HEK293 (cell line): ENCODE measurements around the gene GMEB1.
"Not testable (repeated sequence)": the region's sequence is repeated elsewhere in the genome, so short reads cannot be mapped to it uniquely, and the experiment has no call there.

ENCODE experiments used
- CTCF ChIA-PET: fragments of 350-600 bp; formaldehyde crosslinking; extraction: SDS; loops from one replicate; lab custom pipeline; 2021; ENCODE audit warnings: antibody characterized with exemption; lab: Yijun Ruan, JAX
- POLR2A ChIA-PET: fragments of 300-600 bp; formaldehyde crosslinking; extraction: SDS; loops from one replicate; lab custom pipeline; 2020; ENCODE audit warnings: antibody characterized with exemption, inconsistent platforms; lab: Yijun Ruan, JAX
- H3K27ac ChIP-seq: fragments of 200-500 bp; sonication (Bioruptor generic); 2 replicates; pipeline ENCODE4 v1.5.1; 2014; ENCODE audit warnings: low read depth, low read length, control low read depth, inconsistent platforms; ENCODE audit errors: extremely low read depth
- H3K36me3 ChIP-seq, 2 experiments: fragments of 200-500 bp in 1 of 2; sonication (Bioruptor generic) in 1 of 2; 1 replicate in 1 of 2; 2 replicates in 1 of 2; pipeline ENCODE4 v1.5.1; 2014 to 2017; ENCODE audit warnings: inconsistent platforms in 2 of 2, low read length in 2 of 2; ENCODE audit not compliant: control insufficient read depth in 2 of 2, insufficient read depth in 1 of 2
- H3K4me1 ChIP-seq: fragments of 200-500 bp; sonication (Bioruptor generic); 2 replicates; pipeline ENCODE4 v1.5.1; 2014; ENCODE audit warnings: mild to moderate bottlenecking, low read length, inconsistent platforms; ENCODE audit not compliant: control insufficient read depth, insufficient read depth
- H3K4me3 ChIP-seq: 2 replicates; pipeline ENCODE4 v1.5.1; 2011; ENCODE audit warnings: low read depth, mild to moderate bottlenecking, control low read depth, low read length, moderate library complexity
- H3K9me3 ChIP-seq: fragments of 200-500 bp; sonication (Bioruptor generic); 2 replicates; pipeline ENCODE4 v1.5.1; 2014; ENCODE audit warnings: low read depth, low read length, inconsistent platforms; ENCODE audit not compliant: control insufficient read depth, insufficient read depth
- BCL11B ChIP-seq: fragments of 450-650 bp; formaldehyde crosslinking; IDR thresholded peaks from 2 replicates; pipeline ENCODE4 v1.5.1; 2016; ENCODE audit warnings: low read depth, missing biosample characterization, missing genetic modification characterization
- KLF16 ChIP-seq: fragments of 450-650 bp; formaldehyde crosslinking; IDR thresholded peaks from 2 replicates; pipeline ENCODE4 v1.5.1; 2017; ENCODE audit warnings: missing biosample characterization, missing genetic modification characterization
- KLF7 ChIP-seq: fragments of 450-650 bp; formaldehyde crosslinking; IDR thresholded peaks from 2 replicates; pipeline ENCODE4 v1.5.1; 2016; ENCODE audit warnings: missing biosample characterization, missing genetic modification characterization, borderline replicate concordance
- MYNN ChIP-seq: fragments of 450-650 bp; formaldehyde crosslinking; IDR thresholded peaks from 2 replicates; pipeline ENCODE4 v1.5.1; 2016; ENCODE audit warnings: missing biosample characterization, missing genetic modification characterization, borderline replicate concordance
- OVOL3 ChIP-seq: fragments of 450-650 bp; formaldehyde crosslinking; IDR thresholded peaks from 2 replicates; pipeline ENCODE4 v1.5.1; 2016; ENCODE audit warnings: missing biosample characterization, missing genetic modification characterization
- TRIM28 ChIP-seq: IDR thresholded peaks from 2 replicates; pipeline ENCODE4 v1.6.1; 2011; ENCODE audit warnings: low read length, control low read depth, borderline replicate concordance
- YY2 ChIP-seq: fragments of 450-650 bp; formaldehyde crosslinking; IDR thresholded peaks from 2 replicates; pipeline ENCODE4 v1.5.1; 2016; ENCODE audit warnings: missing biosample characterization, missing genetic modification characterization
- ZFHX2 ChIP-seq: fragments of 450-650 bp; formaldehyde crosslinking; conservative IDR thresholded peaks from 2 replicates; pipeline ENCODE4 v1.5.1; 2016; ENCODE audit warnings: missing biosample characterization, missing genetic modification characterization
- ZNF114 ChIP-seq: fragments of 450-650 bp; formaldehyde crosslinking; IDR thresholded peaks from 2 replicates; pipeline ENCODE4 v1.5.0; 2017; ENCODE audit warnings: missing biosample characterization, missing genetic modification characterization
- ZNF221 ChIP-seq: fragments of 450-650 bp; formaldehyde crosslinking; IDR thresholded peaks from 2 replicates; pipeline ENCODE4 v1.5.1; 2017; ENCODE audit warnings: missing biosample characterization, missing genetic modification characterization, borderline replicate concordance
- ZNF555 ChIP-seq: fragments of 450-650 bp; formaldehyde crosslinking; conservative IDR thresholded peaks from 2 replicates; pipeline ENCODE4 v1.5.1; 2017; ENCODE audit warnings: missing biosample characterization, mild to moderate bottlenecking, missing genetic modification characterization, inconsistent platforms
- ZNF792 ChIP-seq: fragments of 450-650 bp; formaldehyde crosslinking; IDR thresholded peaks from 2 replicates; pipeline ENCODE4 v1.5.1; 2016; ENCODE audit warnings: missing biosample characterization, missing genetic modification characterization
- TF ChIP-seq, protein P1 (sequence below): fragments of 450-650 bp; formaldehyde crosslinking; IDR thresholded peaks from 2 replicates; pipeline ENCODE4 v1.5.1; 2016; ENCODE audit warnings: missing biosample characterization, missing genetic modification characterization
- TF ChIP-seq, protein P2 (sequence below): fragments of 450-650 bp; formaldehyde crosslinking; IDR thresholded peaks from 2 replicates; pipeline ENCODE4 v1.5.1; 2017; ENCODE audit warnings: missing biosample characterization, missing genetic modification characterization

Gene GMEB1

DNA sequence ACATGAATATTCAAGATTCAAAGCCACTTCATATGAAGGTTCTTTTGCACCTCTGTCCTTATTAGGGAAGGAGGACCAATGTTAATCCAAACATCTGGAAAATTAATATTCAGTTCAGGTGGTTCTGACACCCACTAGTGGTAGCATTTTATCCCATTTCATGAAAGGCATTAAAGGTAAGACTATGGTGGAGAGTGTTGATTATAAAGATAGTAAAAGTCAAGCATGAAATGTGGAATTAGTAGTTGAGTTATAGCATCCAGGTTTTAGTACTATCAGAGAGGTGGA lies 50.7 kb downstream of the GMEB1 start (continued):
- TF ChIP-seq, protein P1, sequence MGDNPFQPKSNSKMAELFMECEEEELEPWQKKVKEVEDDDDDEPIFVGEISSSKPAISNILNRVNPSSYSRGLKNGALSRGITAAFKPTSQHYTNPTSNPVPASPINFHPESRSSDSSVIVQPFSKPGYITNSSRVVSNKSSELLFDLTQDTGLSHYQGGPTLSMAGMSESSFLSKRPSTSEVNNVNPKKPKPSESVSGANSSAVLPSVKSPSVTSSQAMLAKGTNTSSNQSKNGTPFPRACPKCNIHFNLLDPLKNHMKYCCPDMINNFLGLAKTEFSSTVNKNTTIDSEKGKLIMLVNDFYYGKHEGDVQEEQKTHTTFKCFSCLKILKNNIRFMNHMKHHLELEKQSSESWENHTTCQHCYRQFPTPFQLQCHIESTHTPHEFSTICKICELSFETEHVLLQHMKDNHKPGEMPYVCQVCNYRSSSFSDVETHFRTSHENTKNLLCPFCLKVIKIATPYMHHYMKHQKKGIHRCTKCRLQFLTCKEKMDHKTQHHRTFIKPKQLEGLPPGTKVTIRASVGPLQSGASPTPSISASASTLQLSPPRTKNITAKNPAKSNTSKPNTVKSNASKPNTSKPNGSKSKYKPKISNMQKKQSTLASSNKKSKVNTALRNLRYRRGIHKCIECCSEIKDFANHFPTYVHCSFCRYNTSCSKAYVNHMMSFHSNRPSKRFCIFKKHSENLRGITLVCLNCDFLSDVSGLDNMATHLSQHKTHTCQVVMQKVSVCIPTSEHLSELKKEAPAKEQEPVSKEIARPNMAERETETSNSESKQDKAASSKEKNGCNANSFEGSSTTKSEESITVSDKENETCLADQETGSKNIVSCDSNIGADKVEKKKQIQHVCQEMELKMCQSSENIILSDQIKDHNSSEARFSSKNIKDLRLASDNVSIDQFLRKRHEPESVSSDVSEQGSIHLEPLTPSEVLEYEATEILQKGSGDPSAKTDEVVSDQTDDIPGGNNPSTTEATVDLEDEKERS (tag by site-specific recombination), result no peak
- TF ChIP-seq ZNF555 (tag by site-specific recombination) (no peak), ZNF114 (tag by site-specific recombination) (no peak), BCL11B (tag by site-specific recombination) (no peak), OVOL3 (tag by site-specific recombination) (no peak), YY2 (no peak), ZNF221 (no peak), KLF16 (tag by site-specific recombination) (no peak)
- TF ChIP-seq, protein P2, sequence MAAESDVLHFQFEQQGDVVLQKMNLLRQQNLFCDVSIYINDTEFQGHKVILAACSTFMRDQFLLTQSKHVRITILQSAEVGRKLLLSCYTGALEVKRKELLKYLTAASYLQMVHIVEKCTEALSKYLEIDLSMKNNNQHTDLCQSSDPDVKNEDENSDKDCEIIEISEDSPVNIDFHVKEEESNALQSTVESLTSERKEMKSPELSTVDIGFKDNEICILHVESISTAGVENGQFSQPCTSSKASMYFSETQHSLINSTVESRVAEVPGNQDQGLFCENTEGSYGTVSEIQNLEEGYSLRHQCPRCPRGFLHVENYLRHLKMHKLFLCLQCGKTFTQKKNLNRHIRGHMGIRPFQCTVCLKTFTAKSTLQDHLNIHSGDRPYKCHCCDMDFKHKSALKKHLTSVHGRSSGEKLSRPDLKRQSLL, result no peak

- Histone ChIP-seq H3K36me3 (no peaks in the 10 kb centered on the region; a peak in 1 of 3 replicates), H3K27ac (no peak overlapping the region), H3K9me3 (no peaks in the 10 kb centered on the region), H3K4me3 (no peak overlapping the region), H3K4me1 (no peaks in the 10 kb centered on the region)
- ChIA-PET CTCF (no interaction called here), POLR2A (no interaction called here)
- TF ChIP-seq ZFHX2, result no peak
- no peak for TF ChIP-seq MYNN
- no peak for TF ChIP-seq TRIM28
- no peak for TF ChIP-seq ZNF792
- no peak for TF ChIP-seq KLF7 (tag by site-specific recombination)
Observed at GRCh38 chr1:28720376-28720775, 51.8 kb downstream of the GMEB1 start.

DNA sequence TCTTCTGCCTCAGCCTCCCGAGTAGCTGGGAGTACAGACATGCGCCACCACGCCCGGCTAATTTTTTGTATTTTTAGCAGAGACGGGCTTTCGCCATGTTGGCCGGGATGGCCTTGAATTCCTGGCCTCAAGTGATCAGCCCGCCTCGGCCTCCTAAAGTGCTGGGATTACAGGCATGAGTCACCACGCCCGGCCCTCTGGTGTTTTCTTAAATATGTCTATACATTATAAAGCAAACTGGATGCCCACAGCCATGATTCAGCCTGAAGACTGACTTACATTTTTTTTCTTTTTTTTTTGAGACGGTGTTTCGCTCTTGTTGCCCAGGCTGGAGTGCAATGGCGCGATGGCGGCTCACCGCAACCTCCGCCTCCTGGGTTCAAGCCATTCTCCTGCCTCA lies 53.3 kb downstream of the GMEB1 start:
- H3K4me1 ChIP-seq, H3K4me3 ChIP-seq, H3K27ac ChIP-seq, H3K36me3 ChIP-seq, H3K9me3 ChIP-seq: not testable (repeated sequence)
- ChIA-PET POLR2A (interaction anchor here (1.8 kb wide), 1 partner anchor 15 kb away, joined by 8 read pairs; the partner anchor contains the start of gene YTHDF2), CTCF (interaction anchor here (0.6 to 2.4 kb wide), 2 partner anchors 15 to 695 kb away, joined by 3 to 12 read pairs; partner anchors contain the start of gene YTHDF2)

GRCh38 chr1:28725365-28725764 lies 56.8 kb downstream of the GMEB1 start:
- not testable (repeated sequence) for H3K36me3 ChIP-seq, H3K4me3 ChIP-seq, H3K27ac ChIP-seq, H3K4me1 ChIP-seq, H3K9me3 ChIP-seq
- ChIA-PET CTCF (interaction anchor here (1.8 kb wide), 1 partner anchor 11 kb away, joined by 5 read pairs; the partner anchor contains the start of gene YTHDF2), POLR2A (interaction anchor here (0.6 to 0.8 kb wide), 3 partner anchors 9 to 577 kb away, joined by 3 to 6 read pairs (median 6); partner anchors contain the start of gene TAF12)
